ENCODE data around the gene RBBP8NL. TPM values are rescaled to one million over a fixed set of nuclear protein-coding genes. Genes with fewer than 3 reads are reported as not detected.

Gene RBBP8NL
- total RNA-seq, 1 donor from 2014 or later = 0.10 TPM

DNA sequence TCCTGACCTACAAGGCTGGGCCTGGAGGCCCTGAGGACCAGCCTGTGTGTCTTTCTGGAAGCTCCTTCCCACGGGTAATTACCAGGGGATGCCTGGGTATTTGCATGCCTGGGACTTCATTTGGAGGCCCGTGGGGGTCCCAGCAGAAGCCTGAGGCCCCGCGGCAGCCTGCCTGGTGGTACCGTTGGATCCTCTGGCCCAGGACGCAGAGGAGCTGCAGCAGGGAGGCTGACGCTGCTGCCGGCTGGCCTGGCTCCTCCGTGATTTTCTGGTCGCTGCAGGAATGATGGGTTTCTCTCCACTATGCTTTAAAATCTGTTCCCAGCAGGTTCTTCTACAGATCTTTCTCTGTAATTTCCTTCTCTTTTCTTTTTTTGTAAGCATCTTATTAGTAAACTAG, 26.8 kb downstream of the RBBP8NL start:
- DNase-seq (ENCODE audit: low spot score) = no peak
- H3K9me3 Mint-ChIP-seq (ENCODE audit: unreplicated experiment) = no peaks in the 10 kb centered on the region
- peaks cover 4% of the 10 kb centered on the region for H3K36me3 Mint-ChIP-seq (ENCODE audit: low read depth, unreplicated experiment)
- peaks cover 9% of the 10 kb centered on the region for H3K27me3 Mint-ChIP-seq (ENCODE audit: unreplicated experiment)
- TF ChIP-seq, protein P1, sequence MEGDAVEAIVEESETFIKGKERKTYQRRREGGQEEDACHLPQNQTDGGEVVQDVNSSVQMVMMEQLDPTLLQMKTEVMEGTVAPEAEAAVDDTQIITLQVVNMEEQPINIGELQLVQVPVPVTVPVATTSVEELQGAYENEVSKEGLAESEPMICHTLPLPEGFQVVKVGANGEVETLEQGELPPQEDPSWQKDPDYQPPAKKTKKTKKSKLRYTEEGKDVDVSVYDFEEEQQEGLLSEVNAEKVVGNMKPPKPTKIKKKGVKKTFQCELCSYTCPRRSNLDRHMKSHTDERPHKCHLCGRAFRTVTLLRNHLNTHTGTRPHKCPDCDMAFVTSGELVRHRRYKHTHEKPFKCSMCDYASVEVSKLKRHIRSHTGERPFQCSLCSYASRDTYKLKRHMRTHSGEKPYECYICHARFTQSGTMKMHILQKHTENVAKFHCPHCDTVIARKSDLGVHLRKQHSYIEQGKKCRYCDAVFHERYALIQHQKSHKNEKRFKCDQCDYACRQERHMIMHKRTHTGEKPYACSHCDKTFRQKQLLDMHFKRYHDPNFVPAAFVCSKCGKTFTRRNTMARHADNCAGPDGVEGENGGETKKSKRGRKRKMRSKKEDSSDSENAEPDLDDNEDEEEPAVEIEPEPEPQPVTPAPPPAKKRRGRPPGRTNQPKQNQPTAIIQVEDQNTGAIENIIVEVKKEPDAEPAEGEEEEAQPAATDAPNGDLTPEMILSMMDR (IDR thresholded peaks at IDR 0.05; ENCODE audit: unreplicated experiment) = no peak
- peaks cover 4% of the 10 kb centered on the region for H3K4me1 Mint-ChIP-seq (ENCODE audit: unreplicated experiment)
- H3K4me3 Mint-ChIP-seq (ENCODE audit: unreplicated experiment) = no peak overlapping the region
- no peak overlapping the region for H3K27ac Mint-ChIP-seq (ENCODE audit: unreplicated experiment)

- TF ChIP-seq, protein P1 (IDR thresholded peaks at IDR 0.05; ENCODE audit: unreplicated experiment) = no peak
- Mint-ChIP-seq H3K9me3 (ENCODE audit: unreplicated experiment) (no peaks in the 10 kb centered on the region), H3K27ac (ENCODE audit: unreplicated experiment) (no peak overlapping the region), H3K4me1 (ENCODE audit: unreplicated experiment) (no peaks in the 10 kb centered on the region), H3K36me3 (ENCODE audit: low read depth, unreplicated experiment) (peaks cover 4% of the 10 kb centered on the region), H3K4me3 (ENCODE audit: unreplicated experiment) (no peak overlapping the region), H3K27me3 (ENCODE audit: unreplicated experiment) (peaks cover 6% of the 10 kb centered on the region)
- DNase-seq (ENCODE audit: low spot score) = no peak
Observed at GRCh38 chr20:62400021-62400420, 27.3 kb downstream of the RBBP8NL start.

DNA sequence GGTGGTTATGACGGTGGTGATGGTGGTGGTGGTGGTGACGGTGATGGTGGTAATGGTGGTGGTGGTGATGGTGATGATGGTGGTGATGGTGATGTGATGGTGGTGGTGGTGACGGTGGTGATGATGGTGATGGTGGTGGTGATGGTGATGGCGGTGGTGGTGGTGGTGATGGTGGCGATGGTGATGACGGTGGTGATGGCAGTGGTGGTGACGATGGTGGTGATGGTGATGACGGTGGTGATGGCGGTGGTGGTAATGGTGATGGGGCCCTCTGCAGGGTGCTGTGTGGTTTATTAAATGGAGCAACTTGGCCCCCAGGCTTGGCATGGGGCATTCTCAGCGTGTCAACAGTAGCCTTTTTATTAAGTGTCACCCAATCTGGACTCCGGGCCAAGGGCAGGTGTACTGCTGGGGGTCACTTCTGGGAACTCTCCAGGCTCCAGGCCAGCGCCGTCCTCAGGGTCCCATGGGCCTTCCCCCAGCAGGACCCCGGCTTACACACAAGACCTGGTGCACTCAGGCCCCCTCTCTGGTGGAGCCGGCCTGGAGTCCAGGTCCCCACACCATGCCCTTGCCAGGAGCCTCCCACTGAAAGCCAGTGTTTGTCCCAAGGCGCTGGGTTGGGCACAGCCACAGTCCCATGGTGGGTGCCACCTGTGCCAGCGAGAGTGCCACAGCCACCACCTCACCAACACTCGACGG, 29.1 kb downstream of the RBBP8NL start:
- no peaks in the 10 kb centered on the region for H3K4me1 Mint-ChIP-seq (ENCODE audit: unreplicated experiment)
- peaks cover 9% of the 10 kb centered on the region for H3K27me3 Mint-ChIP-seq (ENCODE audit: unreplicated experiment)
- no peak for DNase-seq (ENCODE audit: low spot score)
- H3K4me3 Mint-ChIP-seq (ENCODE audit: unreplicated experiment) = no peak overlapping the region
- no peaks in the 10 kb centered on the region for H3K9me3 Mint-ChIP-seq (ENCODE audit: unreplicated experiment)
- TF ChIP-seq, protein P1 (IDR thresholded peaks at IDR 0.05; ENCODE audit: unreplicated experiment) = no peak
- no peak overlapping the region for H3K27ac Mint-ChIP-seq (ENCODE audit: unreplicated experiment)
- peaks cover 4% of the 10 kb centered on the region for H3K36me3 Mint-ChIP-seq (ENCODE audit: low read depth, unreplicated experiment)

GRCh38 chr20:62396367-62397239, 30.7 kb downstream of the RBBP8NL start:
- H3K36me3 Mint-ChIP-seq (ENCODE audit: low read depth, unreplicated experiment) = peaks cover 4% of the 10 kb centered on the region

More at GRCh38 chr20:62396367-62397239, 30.7 kb downstream of the RBBP8NL start:
- peaks cover 9% of the 10 kb centered on the region for H3K27me3 Mint-ChIP-seq (ENCODE audit: unreplicated experiment)
- no peak overlapping the region for H3K27ac Mint-ChIP-seq (ENCODE audit: unreplicated experiment)
- H3K4me3 Mint-ChIP-seq (ENCODE audit: unreplicated experiment) = no peak overlapping the region
- TF ChIP-seq, protein P1 (IDR thresholded peaks at IDR 0.05; ENCODE audit: unreplicated experiment) = no peak
- H3K4me1 Mint-ChIP-seq (ENCODE audit: unreplicated experiment) = no peaks in the 10 kb centered on the region
- no peaks in the 10 kb centered on the region for H3K9me3 Mint-ChIP-seq (ENCODE audit: unreplicated experiment)
- DNase-seq (ENCODE audit: low spot score) = no peak

Measured in endothelial cell (in vitro differentiated cells).